GM19372 (cell line): ENCODE results near the gene EVC.
"Not testable (repeated sequence)": the region's sequence is repeated elsewhere in the genome, so short reads cannot be mapped to it uniquely, and the experiment has no call there.

Source experiments
- ATAC-seq: cut with Tn5 transposase; IDR thresholded peaks from one replicate; pipeline ENCODE4 v1.9.1; 2021; ENCODE audit warnings: mild to moderate bottlenecking, low read depth, moderate library complexity; ENCODE audit not compliant: unreplicated experiment

EVC gene

DNA sequence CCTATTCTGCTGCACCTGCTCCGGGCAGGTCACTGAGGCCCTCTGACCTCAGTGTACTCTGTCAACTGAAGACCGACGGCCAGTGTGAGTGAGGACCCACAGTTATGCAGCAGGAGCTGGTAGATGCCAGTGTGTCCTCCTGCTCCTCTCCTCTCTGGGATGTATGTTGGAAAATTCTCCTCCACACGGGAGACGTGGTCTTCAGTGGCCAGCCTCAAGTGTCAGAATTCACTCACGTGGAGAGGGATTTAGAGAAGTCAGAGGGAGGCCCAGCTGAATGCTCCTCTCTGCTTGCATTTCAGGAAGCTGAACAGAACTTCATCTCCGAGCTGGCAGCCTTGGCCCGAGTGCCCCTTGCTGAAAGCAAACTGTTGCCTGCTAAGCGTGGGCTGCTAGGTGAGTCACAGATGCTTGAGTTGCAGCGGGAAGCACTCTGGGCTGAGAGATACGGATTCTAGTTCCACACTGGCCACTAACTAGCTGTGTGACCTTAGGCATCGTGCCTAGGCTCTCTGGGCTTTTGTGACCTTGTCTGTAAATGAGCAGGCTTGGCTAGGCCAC lies 98.3 kb downstream of the EVC start:
- ATAC-seq, result no peak

DNA sequence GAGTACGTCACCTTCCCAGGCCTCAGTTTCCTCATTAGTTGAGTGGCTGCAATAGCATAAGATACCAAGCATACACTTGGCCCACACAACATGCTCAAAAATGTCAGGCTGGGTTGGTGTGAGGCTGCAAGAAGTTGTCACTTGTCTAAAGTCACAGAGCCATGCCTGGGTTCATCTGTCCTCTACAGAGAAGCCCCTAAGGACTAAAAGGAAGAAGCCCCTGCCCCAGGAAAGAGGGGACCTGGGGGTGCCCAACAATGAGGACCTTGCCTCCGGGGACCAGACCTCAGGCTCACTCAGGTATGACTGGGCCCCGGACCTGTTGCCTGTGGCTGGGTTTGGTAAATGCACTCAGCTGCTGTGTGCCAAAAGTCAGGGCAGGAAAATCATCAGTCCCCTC lies 99.2 kb downstream of the EVC start:
- no peak for ATAC-seq

DNA sequence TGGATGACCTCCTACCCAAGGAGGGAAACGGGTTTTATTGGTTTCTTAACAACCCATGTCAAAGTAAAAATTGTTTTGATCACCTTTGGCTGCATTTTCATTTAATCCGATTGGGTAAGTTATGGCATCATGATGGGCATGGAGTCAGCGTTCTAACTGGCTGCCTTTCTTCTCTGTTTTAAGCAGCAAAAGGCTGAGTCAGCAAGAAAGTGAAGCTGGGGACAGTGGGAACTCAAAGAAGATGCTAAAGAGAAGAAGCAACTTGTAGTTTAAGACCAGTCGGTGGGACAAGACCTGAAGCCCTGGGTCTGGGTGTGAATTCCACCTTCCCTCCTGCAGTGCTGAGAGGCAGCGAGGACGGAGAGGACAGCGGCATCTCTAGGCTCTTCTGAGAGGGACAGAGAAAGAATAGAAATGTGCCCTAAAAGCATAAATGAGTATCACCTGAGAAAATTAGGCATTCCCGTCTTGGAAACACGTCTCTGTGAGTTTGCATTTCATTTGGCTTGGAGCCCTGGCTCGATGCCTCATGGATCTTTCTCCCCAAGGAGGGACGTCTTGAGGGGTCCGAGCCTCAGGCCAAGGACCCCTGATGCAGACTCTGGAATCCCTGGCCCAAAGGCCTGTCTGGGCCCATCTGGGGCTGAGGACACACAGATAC lies 99.9 kb downstream of the EVC start:
- ATAC-seq, result no peak

DNA sequence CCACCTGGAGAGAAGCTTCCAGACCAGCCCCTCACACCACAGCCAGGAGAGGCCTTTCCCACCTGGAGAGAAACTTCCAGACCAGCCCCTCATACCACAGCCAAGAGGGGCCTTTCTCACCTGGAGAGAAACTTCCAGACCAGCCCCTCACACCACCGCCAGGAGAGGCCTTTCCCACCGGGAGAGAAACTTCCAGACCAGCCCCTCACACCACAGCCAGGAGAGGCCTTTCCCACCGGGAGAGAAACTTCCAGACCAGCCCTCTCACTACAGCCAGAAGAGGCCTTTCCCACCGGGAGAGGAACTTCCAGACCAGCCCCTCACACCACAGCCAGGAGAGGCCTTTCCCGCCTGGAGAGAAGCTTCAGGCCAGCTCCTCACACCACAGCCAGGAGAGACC lies 101.1 kb downstream of the EVC start:
- not testable (repeated sequence) for ATAC-seq

DNA sequence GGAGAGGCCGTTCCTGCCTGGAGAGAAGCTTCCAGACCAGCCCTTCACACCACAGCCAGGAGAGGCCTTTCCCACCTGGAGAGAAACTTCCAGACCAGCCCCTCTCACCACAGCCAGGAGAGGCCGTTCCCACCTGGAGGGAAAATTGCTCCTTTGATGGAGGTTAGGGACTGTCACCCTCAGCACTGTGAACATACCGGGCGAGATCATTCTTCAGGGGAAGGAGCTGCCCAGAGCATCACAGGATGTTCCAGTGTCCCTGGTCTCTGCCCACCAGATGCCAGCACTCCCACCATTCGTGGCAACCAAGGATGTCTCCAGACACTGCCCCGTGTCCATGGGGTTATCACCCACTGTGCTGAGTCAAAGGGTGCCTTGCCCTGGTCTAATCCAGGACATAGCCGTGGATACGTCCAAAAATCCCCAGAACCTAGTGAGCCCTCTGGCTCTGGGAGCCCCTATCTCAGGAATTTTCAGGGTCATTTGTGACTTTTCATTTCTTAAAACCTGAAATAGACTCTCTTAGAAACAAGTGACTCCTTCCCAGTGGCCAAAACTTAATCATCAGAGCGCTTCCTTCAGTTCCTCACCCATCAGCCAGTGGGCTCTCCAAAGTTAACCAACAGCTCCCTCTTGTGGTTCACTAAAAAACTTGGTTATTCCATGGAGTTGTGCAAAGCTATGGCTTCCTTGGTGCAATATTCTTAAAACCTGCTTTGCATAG lies 101.7 kb downstream of the EVC start:
- ATAC-seq, result no peak

DNA sequence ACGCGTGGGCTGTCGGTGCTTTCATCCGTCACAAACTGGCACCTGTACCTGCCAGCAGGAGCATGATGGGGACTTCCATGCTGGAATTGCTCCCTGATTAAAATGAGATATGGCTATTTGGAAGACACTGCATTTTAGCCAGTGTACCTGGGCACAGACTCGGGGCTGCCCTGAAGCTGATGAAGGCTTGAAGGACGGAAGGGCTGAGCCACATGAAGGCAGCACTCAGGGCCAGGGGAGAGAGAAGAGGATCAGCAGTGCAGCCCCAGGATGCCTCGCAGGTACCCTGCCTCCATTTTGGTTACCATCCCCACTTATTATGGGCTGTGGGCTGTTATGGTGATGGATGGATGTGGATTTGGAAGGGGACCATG lies 102.9 kb downstream of the EVC start:
- ATAC-seq, result no peak

DNA sequence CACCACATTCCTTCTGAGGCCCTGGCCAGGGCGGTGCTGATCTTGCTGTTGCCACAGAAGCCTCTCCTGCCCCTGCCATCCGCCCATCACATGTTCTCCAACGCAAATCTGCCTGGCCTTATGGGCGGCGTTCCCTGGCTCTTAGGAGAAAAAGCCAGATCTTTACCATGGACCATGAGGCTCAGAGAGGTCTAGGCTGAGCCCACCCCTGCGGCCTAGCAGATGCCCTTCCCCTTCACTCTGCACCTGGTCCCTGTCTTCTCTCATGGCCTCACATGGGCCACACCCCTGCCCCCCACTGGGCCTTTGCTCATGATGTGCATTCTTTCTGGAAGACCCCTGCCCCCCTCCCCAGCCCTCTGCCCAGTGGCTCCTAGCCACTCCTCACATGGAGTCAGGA lies 103.4 kb downstream of the EVC start:
- no peak for ATAC-seq

DNA sequence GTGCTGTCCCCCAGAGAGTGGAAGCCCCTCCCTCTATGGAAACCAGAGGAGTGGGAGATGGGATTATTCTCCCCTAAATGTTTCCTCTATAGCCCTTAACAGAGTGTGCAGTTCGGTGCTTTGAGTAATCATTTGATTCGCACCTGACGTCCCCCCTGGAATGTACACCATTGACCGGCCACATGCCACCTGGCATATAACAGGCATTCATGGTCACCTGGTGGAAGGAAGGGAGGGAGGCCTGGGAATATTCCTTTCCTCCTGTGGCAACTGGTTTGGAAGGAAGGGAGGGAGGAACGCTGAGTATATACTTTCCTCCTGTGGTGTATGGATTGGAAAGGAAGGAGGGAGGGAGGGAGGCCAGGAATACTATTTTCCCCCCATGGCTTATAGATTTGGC lies 104.6 kb downstream of the EVC start:
- ATAC-seq, result no peak

DNA sequence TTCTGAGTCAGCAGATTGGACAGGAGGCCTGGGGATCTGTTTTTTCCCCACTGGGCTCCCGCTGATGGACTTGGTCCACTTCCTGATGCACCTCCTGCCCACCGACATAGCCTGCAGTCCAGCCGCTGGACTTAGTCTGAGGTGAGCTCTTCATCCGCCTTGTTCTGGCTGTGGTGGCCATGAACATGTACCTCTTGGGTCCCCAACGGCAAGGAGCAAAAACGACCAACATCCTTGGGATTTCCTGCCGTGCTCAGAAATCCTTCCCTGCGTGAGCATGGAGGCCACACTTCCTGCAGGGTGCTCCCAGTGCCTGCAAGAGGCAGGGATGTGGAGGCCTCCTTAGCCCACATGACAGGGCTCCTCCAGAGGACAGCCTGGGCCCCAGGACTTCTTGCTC lies 105.1 kb downstream of the EVC start:
- ATAC-seq, result no peak

DNA sequence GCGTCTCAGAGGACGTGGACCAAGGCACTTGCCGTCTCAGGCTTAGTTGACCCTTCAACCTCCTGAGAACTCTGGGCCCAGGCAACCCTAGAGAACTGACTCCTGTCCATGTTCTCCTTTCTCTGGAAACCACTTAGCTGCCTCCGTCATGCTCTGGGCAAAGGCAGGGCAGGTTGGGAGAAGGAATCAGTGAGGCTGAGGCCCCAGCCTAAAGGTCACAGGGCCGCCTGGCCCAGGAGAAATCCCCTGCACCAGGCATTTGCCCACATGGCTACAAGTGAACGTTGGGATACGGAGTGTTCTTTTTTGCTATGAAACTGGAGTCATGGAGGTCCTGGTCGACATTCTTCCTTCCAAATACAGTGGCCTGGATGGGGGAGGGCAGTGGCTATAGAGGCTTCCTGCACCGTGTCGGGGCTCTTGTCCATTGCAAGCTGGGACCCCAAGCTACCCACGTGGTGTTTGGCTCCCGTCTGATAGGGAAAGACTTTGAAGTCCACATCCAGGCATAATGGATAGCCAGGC lies 105.9 kb downstream of the EVC start:
- no peak for ATAC-seq

DNA sequence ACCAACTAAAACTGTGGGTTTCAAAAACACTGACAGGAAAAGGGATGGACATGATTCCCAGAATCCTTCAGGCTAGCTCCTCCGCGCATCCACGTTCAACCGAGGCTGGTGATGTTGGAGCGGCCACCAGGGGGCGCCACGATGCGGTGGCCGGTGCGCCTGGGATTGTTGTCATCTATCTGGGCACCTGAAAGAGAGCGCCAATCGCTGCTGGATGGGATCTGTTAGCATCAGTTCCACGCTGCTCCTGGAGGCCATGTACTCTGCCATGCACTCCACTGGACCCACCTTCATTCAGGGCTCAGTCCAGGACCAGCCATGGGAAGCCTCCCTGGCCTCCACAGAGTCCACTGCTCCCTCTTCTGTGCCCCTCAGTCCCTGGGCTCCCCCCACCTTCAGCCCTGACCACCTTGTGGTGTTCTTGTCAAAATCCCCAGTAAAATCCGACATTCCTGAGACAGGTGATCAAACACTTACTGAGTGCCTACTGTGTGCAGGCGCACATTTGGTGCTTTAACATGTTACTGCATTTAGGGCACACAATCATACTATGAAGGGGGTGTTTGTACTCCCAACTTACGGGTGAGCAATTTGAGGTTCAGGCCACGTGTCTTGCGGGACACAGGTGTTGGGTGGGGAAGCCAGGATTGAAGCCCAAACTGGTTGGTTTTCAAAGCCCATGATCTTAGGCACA lies 110.8 kb downstream of the EVC start:
- ATAC-seq, result no peak

DNA sequence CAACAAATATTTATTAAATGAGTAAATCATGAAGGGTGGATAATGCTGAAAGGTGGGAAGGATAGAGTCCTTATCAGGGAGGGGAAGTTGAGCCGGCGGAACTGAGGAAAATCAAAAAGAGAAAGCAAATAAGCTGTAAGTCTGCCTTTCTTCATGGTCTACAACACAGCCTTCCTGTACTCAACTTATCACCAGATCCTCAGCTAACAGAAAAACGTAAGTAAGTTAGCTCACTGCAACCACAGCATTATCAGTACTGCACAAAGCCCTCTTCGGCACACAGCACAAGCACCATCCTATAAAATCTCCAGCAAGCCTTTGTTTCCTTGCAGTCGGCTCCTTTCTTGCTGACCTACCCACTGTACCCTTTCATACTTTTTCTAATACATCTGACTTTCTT lies 111.6 kb downstream of the EVC start:
- no peak for ATAC-seq

DNA sequence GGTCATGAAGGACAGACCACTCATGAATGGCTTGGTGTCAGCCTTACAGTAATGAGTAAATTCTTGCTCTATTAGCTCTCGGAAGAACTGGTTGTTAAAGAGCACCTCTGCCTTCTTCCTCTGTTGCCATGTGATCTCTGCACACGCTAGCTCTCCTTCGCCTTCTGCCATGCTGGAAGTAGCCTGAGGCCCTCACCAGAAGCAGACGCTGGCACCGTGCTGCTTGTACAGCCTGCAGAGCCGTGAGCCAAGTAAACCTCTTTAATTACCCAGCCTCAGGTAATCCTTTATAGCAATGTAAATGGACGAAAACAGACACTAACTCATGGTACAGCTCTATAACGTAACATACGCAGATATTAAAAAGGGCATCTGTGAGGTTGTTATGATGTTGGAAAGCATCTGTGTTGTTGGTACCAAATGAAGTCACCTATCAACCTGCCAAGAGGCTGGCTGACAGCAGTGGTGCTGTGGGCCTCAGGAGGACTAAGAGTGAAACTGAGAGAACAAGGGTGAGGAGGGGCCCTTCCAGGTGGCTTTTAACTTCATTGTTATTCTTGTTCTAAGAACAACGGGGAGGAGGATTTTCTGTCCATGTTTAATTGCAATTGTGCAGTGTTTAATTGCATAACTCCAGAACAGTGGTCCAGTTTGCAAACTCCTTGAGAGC lies 112.7 kb downstream of the EVC start:
- no peak for ATAC-seq

DNA sequence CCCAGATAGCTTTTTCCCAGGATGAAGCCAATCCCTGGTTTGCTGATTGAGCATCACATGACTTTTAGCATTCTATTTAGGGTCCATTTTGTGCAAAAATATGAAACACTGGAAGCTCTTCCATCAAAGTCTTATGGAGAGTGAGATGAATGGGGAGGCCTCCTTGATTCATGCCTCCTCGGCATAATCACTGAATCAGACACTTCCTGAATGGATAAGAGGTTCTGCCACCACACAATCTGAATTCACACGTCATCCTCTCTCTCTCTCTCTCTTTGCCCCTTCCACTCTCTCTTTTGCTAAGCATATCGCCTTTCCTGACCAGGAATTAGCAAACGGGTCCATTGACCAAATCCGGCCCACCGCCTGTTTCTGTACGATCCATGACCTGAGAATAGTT lies 113.2 kb downstream of the EVC start:
- no peak for ATAC-seq

DNA sequence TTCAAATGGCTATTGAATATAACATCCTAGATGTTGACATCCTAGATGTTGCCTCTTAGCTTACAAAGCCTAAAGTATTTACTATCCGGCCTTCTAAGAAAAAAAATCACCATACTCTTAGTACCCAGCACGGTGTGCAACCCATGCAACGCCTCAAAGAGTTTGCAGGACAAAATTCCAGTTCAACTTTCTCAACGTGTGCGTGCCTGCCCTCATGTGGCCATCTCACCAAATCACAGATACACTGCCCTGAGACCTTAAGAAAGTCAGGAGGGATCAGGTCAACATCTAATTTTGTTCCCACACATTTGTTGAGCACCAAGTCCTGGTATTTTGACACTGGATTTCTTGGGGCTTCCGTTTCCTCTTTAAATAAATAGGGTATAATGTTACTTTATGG lies 113.6 kb downstream of the EVC start:
- no peak for ATAC-seq

DNA sequence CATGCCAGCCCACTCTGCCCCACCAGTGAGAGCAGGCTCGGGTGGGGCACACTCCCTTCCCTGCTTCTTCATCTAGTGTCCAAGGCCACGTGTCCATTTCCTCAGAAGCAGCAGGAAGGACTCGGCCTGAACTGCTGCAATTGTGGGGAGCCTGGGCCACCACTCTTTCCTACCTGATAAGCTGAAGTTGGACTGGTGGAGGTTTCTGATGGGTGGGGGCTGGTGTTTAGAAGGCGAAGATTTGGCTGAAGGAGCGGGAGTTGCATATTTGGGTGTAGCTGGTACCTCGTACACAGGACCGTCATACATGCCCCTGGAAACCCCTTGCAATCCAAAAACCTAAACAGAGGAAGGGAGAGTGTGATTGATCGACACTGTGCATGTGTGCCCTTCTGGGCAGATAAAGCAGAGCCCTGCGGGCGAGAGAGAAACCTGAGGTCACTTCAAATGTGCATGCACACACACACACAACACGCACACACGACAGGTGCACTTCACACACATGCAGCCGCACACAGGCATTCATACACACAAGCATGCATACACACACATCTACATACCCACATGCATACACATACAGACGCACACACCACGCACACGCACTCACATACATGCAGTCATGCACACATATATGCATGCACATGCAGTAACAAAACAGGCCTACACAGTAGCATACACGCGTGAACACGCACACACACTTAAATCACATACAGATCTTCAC lies 114.5 kb downstream of the EVC start:
- no peak for ATAC-seq

DNA sequence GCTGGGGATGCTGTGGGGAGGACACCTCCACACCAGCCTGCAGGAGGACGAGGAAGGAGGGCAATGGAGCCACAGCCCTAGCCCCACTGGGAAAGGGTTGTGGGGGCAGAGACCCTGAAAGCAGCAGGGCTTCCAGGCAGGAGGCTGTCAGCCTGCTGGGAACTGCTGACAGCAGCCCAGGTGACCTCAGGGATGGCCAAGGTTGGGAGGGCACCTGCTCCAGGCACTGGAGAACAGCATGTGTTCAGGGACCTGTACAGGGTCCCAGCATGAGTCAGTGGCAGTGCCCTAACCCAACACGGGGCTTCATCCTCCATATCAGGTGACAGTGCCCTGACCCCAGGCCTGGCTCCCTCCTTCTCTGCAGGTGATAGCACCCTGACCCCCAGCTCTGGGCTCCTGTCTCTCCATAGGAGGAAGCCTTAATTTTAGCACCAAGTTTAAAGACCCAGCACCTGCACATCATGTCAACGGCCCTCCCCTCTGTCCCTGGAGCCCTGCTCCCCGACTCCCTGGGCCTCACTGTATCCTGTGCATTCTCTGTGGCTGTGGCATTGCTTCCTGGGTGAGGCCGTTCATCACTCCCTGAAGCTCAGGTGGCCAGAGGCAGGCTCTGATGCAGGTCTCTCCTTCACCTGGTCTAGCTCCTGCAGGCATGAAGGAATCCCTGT lies 115.6 kb downstream of the EVC start:
- no peak for ATAC-seq

DNA sequence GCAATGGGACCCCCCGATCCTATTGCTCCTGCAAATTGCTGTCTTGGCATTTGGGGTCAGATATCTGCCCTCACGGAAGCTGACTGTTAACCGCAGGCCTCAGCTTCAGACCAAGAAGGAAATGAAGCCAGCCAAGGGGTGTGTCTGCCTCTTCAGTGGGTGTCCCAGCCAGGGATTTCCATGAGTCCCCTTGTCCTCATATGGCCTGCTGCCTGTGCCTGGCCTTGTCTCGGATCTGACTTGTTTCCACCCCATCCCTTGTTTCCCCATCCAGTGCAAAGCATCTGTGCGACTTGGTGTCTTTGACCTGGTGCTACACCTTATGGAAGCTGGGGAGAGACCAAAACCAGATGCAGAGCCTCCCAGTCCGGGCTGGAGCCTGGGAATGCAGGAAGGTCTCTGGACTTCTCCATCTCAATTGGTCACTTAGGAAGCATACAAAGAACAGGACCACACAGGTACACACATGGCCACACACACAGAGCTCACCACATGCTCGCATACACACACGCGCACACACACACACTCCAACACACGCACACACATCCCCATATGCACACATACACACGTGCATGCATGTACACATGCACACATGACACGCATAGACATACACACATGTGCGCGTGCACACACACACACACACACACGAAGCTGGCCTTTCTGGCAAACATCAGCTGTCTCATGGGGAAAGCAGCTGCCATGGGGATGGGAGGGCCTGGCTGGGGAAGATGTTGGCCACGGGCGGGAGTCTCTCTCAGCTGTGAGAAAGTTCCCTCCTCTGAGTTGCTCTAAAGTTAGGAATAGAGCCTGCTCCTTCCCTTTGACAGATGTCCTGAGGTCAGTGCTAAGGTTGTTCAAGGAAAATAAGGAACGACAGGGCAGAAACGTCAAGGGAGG lies 116.4 kb downstream of the EVC start:
- no peak for ATAC-seq

DNA sequence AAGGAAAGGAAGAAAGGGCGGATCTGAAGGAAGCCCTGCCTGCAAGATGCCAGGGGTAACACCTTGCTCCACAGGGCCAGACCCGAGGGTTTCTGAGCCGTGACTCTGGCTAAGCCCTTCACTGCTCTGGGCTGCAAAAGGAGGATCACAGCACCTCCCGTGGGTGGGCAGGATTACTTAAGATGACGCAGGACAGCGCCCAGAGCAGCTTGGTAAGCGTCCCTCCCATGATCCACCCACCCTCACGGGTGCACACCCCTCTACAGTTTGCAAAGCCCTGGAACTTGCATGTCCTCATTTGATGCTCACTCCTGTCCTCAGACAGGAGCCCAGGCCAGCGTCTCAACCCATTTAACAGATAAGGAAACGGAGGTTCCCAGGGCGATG lies 117.0 kb downstream of the EVC start:
- ATAC-seq, result no peak
